HCT116 (cell line): ENCODE results near the gene LEMD1.

Experiments used
- ATF3 ChIP-seq: IDR thresholded peaks from 2 replicates; pipeline ENCODE4 v1.6.1; 2012
- CEBPB ChIP-seq: IDR thresholded peaks from 2 replicates; pipeline ENCODE4 v1.6.1; 2012; ENCODE audit warnings: low read depth
- CTCF ChIP-seq, 3 experiments: fragments of 200-600 bp in 1 of 3; sonication (generic) in 1 of 3; IDR thresholded peaks in 2 of 3; conservative IDR thresholded peaks in 1 of 3; 2 replicates each; pipeline ENCODE4 v1.5.1; 2012 to 2017; ENCODE audit warnings: low read depth in 2 of 3, low read length in 2 of 3, antibody characterized with exemption in 1 of 3, borderline replicate concordance in 1 of 3, control low read depth in 1 of 3, mild to moderate bottlenecking in 1 of 3, mixed read lengths in 1 of 3, mixed run types in 1 of 3, moderate library complexity in 1 of 3; ENCODE audit not compliant: insufficient read depth in 1 of 3
- EZH2phosphoT487 ChIP-seq: fragments of 200-600 bp; IDR thresholded peaks from 2 replicates; pipeline ENCODE4 v1.6.1; 2018; ENCODE audit warnings: antibody characterized with exemption, borderline replicate concordance
- POLR2A ChIP-seq: IDR thresholded peaks from 2 replicates; pipeline ENCODE4 v1.7.0; 2011; ENCODE audit warnings: borderline replicate concordance; ENCODE audit not compliant: insufficient read depth, insufficient read length; ENCODE audit errors: extremely low read depth
- POLR2AphosphoS5 ChIP-seq: IDR thresholded peaks from 2 replicates; pipeline ENCODE4 v1.6.1; 2011; ENCODE audit warnings: mild to moderate bottlenecking, low read depth, low read length, moderate library complexity
- SIN3A ChIP-seq: IDR thresholded peaks from 2 replicates; pipeline ENCODE4 v1.6.1; 2012; ENCODE audit warnings: low read depth
- SRF ChIP-seq: IDR thresholded peaks from 2 replicates; pipeline ENCODE4 v1.6.1; 2012; ENCODE audit warnings: low read depth
- TCF7L2 ChIP-seq: IDR thresholded peaks from 2 replicates; pipeline ENCODE4 v1.7.0; 2011; ENCODE audit warnings: borderline replicate concordance, inconsistent platforms; ENCODE audit not compliant: insufficient read depth, insufficient read length; ENCODE audit errors: extremely low read depth
- ZNF274 ChIP-seq: fragments of 200-500 bp; sonication (Bioruptor generic); IDR thresholded peaks from 2 replicates; pipeline ENCODE4 v1.6.1; 2014; ENCODE audit warnings: mild to moderate bottlenecking, low read depth, low read length, inconsistent platforms

- no peak for TF ChIP-seq TCF7L2
- no peak for TF ChIP-seq POLR2AphosphoS5
- no peak for TF ChIP-seq CTCF (IDR thresholded peaks at IDR 0.05 in 2 of 3, conservative IDR thresholded peaks at IDR 0.05 in 1 of 3; ENCODE audit: borderline replicate concordance in 1 of 3, insufficient read depth in 1 of 3, low read depth in 2 of 3, low read length in 2 of 3)
- TF ChIP-seq ATF3: no peak
- TF ChIP-seq POLR2A: no peak
- no peak for TF ChIP-seq ZNF274
- no peak for TF ChIP-seq CEBPB
- peak; percentile 98 for TF ChIP-seq SRF
- no peak for TF ChIP-seq EZH2phosphoT487
- no peak for TF ChIP-seq SIN3A
Observed at GRCh38 chr1:205375835-205376545, 45.9 kb downstream of the LEMD1 start.
